Activated naive CD4-positive, alpha-beta T cell treated with Interleukin-2 at 50 U/mL for 16 hours (primary cell): Measurements from ENCODE around the gene DNAJC24.
"Not testable (repeated sequence)": the region's sequence is repeated elsewhere in the genome, so short reads cannot be mapped to it uniquely, and the experiment has no call there.

Experiments
- DNase-seq: peaks from one replicate; pipeline ENCODE4 v3.0.0-alpha.2; 2020

The DNAJC24 gene, protein sequence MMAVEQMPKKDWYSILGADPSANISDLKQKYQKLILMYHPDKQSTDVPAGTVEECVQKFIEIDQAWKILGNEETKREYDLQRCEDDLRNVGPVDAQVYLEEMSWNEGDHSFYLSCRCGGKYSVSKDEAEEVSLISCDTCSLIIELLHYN

DNA sequence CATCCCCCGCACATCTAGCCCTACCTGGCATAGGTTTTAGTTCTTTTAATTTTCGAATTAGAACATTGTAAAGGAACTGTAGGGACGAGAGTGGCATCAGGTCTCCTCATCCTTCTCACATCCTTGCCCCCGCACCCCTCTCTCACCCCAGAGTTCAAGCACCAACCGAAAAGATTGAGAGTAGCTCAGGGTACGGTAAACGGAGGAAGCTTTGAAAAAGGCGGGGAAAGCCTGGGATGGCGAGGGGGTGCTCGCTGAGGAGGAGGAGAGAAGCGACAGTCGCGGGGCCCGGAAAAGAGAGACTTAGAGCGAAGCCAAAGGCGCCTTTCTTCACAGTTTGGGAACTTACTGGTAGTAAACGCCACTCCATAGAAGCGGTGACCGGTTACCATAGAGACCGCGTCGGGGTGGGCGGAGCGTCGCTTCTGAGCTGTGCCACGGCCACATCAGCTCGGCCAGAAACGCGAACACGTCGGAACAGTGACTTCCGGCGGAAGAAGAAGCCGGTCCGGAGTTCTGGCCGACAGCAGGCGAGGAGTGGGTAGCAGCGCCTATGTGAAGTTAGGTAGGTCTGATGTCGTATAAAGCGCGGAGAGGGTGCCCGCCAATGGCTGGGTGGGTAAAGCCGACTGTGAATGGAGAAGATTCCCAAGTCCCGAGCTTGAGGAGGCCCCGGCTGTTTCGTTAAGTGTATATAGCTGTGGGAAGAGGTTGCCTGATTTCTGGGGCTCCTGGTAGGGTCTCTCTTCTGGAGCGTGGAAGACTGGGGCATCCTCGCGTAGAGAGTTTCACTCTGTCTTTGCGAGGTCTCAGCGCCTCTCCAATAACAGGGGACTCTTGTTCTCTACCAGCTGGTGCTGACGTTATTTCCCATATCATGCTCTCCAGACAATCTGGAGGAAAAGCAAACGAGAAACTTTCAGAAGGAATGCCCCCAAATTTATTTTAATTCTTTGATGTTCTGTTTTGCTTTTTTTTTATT, at the start of gene DNAJC24, which contains the start of gene DCDC1:
DNAJC24 (plus strand) TSS at position 513 of the 982 bp plus-strand sequence. CDS start 889 bp downstream, outside the sequence.
DCDC1 (minus strand) TSS at position 392 of the 982 bp plus-strand sequence. CDS start 41,459 bp downstream, outside the sequence.
- peak; percentile 94 for DNase-seq

DNA sequence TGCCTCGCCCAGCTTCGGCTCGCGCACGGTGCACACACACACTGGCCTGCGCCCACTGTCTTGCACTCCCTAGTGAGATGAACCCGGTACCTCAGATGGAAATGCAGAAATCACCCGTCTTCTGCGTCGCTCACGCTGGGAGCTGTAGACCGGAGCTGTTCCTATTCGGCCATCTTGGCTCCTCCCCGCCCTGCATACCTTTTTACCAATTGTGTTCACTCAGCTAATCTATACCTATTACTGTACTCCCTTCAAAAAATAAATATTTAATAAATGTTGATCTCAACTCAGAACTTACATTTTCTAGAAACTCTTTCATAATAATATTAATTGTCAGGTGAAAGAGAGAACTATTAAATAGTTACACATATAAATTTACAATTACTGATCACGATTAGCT, 48.2 kb upstream of the DNAJC24 start:
- DNase-seq, result not testable (repeated sequence)

DNA sequence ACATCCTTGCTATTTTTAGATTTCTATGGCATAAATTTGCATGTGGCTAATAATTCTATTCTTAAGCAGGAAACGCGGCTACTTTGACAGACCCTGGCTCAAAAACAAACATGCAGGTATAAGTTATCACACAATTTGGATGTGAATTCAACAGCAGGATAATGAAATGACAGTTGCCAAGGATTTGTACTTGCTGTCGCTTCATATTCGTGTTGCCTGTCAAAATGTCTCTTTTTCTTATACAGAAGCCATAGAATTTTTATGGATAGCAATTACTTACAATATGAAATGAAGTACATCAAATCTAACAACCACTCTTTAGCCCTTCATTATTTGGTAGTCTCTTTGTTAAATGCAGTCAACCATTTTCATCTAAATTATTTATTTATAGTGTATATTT, 46.5 kb upstream of the DNAJC24 start:
- DNase-seq, result no peak

DNA sequence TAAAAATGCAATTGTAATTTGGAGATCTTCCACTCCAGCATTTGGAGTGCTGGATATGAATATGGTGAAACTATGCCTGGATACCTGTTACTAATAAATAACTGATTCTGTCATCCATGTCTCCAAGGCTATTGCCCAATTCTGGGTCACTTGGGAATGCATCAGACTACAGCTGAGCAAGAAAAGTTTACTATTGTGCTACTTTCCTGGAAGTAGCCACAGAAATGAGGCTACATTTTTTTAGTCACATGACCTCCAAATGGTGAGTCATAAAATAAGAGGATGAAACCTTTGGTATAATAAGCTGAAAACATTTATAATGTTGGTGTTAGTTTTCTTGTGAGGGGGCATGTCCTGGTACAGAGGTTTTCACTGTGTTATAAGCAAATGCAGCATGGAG, 44.5 kb upstream of the DNAJC24 start:
- DNase-seq, result no peak

- no peak for DNase-seq
Observed at GRCh38 chr11:31326470-31327148, 43.1 kb upstream of the DNAJC24 start.

DNA sequence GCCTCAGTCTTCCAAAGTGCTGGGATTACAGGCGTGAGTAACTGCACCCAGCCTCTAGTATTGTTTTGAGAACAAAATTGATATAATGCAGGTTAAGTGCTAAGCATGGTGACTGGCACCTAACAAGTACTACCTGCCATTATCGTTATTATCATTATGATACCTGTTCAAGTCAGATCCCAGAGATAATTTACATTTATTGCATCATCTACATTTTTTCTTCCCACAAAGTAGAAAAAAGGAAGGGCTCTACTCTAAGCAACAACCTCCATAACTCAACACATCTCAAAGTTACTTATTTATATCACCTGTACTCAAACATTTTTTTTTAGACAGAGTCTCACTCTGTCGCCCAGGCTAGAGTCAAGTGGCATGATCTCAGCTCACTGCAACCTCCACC, 42.2 kb upstream of the DNAJC24 start:
- no peak for DNase-seq

DNA sequence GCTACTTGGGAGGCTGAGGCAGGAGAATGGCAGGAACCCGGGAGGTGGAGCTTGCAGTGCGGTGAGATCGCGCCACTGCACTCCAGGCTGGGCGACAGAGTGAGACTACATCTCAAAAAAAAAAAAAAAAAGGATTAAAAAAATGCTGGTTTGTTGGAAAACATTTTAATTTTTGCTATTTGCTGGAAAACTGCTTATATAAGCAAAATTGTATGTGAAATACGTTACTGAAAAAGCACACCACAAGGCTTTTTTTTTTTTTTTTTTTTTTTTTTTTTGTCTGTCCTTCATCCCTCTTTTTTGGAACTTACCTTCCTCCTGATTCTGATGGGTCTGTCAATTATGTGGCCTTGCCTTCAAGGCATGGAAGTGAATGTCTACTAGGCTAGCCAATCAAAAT, 41.0 kb upstream of the DNAJC24 start:
- DNase-seq, result no peak

DNA sequence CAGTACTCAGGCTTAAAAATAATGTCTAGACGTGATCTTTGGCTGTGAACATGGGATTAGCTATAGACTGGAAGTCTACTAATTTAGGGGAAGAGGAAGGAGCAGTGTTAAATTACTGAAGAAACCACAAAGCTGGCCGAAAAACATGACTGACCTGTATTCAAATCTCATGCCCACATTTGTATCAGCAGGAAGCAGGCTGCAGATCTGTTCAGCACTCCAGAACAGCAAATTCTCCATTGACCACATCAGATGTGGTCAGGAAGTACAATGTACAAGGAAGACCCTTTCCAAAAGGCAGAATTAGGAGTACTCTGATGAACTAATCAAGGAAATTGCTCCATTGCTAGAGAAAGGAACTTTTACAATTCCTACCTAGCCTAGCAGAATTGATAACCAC, 31.9 kb upstream of the DNAJC24 start:
- no peak for DNase-seq

DNA sequence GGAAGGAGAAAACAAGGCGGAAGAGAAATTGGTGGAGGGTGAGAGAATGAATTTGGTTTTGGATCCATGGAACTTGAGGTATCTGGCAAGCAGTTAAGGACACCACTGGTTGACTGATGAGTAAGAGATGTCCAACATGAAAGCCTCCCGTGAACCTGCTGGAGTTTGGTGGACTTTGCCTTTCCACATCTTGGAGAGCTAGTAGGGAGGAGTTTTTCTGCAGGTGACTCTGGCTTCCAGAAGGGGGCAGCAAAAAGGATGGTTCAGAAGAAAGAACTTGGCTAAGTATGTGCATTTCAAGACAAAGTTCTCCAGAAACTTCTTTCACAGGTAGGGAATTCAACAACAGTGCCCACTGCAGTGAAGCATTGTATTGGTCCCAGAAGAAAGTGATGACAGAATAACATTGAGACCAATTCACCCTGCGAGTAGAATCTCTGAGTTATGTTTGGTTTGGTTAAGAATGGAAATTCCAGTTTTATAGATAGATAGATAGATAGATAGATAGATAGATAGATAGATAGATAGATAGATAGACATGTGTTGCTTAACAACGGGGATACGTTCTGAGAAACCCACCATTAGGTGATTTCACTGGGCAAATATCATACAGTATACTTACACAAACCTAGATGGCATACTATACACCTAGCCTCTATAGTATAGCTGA, 28.6 kb upstream of the DNAJC24 start:
- DNase-seq, result no peak

DNA sequence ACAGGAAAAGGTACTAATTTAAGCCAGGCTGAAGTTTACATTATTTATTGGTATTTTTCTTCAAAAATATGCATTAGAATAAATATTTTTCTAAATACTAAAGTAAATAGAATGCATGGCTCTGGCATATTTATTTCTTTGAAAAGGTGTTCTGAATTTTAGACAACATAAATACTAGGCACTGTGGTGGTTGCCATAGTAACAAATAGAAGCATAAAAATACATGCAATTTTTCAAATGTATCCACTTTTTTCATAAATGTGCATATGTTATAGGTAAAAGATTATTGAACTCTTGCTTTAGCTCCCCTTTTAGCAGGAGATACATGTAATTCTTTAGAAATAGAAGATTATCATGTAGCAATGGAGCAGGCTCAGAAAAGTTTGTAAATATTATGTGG, 18.5 kb upstream of the DNAJC24 start:
- DNase-seq, result no peak

DNA sequence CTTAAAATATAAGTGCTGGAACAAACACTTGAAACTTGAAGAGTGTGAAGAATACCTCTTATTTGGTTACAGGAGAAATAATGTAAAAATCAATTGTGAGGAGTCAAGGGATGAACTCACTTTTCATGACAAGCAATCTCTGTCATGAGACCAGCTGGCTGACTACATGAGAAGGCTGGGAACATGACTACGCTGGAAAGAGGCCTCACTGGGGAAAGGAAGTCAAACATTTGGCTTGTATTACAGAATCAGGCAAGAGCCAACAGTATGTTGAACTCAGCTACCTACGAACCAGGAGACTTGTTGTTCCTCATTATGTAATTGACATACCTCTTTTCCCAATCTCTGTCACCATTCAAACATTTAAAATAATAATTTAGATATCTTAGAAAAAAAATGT, 14.5 kb upstream of the DNAJC24 start:
- DNase-seq, result no peak

- DNase-seq, result no peak
Observed at GRCh38 chr11:31355817-31356216, 13.8 kb upstream of the DNAJC24 start.

DNA sequence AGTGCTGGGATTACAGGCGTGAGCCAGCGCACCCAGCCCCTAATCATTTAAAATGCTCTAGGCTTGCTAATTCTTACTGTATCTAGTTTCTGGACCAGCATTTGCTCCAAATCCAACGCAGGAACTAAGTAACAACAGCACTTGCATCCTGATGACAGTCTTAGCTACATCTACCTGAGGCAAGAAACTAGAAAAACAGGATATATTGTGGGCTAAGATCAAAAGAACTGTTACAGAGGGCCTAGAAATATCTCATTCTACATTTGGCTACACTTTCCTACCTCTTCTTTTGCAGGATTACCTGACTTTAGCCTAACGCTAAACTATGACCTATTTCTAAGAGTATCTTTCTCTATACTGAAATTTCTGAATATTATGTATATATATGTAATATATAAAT, 7.9 kb upstream of the DNAJC24 start:
- DNase-seq, result no peak

GRCh38 chr11:31366795-31367194, 2.9 kb upstream of the DNAJC24 start:
- DNase-seq, result peak; percentile 2

GRCh38 chr11:31375879-31376278, 6.2 kb downstream of the DNAJC24 start:
- no peak for DNase-seq

DNA sequence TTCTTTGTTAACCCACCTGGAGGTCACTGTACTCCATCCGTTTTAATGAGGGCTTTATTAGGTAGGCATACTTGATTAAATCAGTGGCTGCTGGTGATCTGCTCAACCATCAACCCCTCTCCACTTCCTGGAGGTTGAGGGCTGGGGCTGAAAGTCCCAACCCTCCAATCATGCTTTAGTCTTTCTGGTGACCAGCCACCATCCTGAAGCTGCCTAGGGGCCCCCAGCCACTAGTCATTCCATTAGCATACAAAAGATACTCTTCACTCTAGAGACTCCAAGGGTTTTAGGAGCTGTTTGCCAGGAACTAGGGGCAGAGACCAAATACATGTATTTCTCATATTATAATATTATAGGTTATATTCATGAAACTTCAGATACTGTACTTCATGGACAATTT, 13.5 kb downstream of the DNAJC24 start:
- DNase-seq, result no peak

GRCh38 chr11:31387379-31387778, 17.7 kb downstream of the DNAJC24 start:
- DNase-seq, result no peak

GRCh38 chr11:31397239-31397834, 27.7 kb downstream of the DNAJC24 start:
- no peak for DNase-seq

DNA sequence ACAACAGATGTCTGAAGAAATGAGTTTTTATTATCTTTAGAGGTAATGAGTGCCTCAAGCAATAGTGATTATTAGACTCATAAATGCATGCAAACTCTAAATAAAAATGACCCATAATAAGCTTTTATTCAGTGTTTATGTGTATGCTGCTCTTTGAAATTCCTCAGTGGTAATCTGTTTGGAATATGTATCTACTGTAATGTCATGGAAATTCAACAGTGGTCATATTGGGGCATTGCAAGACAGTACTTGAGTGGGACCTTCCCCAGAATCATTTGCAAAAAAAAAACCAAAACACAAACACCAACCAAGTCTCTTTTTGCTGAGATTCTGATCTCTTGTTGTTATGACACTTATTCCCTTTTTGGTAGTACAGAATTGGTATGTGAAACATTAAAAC, 35.0 kb downstream of the DNAJC24 start:
- no peak for DNase-seq

DNA sequence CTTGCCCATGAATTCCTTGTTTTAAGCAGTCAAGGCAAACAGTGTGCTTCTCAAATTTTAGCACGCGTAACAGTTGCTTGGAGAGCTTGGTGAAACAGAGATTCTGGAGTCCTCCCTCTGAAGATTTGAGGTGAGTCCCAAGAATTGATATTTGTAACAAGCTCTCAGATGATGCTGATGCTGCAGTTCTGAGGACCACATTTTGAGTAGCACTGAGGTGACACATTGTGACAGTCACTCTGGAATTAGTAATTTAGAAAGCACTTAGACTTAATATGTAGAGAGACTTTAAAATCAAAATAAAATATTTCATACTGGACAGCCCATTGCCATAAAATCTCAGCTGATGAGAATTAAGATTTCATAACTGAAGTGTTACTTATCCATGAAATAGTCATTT, 38.5 kb downstream of the DNAJC24 start:
- DNase-seq, result no peak

GRCh38 chr11:31412946-31413345, 43.3 kb downstream of the DNAJC24 start:
- no peak for DNase-seq

DNA sequence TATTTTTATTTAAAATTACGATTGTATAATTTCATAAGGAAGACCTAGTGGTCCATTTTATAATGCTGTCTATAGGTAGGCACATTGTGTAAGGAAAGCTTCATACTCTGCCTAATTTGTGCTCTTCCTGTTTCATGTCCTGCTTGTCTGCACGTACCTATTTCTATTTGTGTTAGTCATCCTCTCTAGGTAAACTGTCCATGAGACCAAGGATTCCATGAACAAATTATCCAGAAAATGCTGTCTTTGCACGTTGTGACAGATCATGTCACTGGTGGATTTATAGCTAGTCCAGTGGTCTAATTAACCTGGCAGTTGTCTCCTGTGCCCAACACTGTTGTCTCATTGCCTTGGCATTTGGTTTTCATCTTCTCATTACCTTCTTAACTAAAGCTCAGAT, 44.7 kb downstream of the DNAJC24 start:
- no peak for DNase-seq

GRCh38 chr11:31415435-31415834, 45.8 kb downstream of the DNAJC24 start:
- DNase-seq, result no peak
